ENCODE measurements around the gene CXCR5. TPM values are rescaled to one million over a fixed set of nuclear protein-coding genes. Genes with fewer than 3 reads are reported as not detected.
A peak's percentile ranks its signal among the peaks of the same experiment; 100 is the strongest.

CXCR5 gene
- total RNA-seq, 2 donors from 2014 or later: 0.05 to 0.19 TPM

GRCh38 chr11:118899706-118900360 lies 16.1 kb downstream of the CXCR5 start:
- TF ChIP-seq CTCF (IDR thresholded peaks at IDR 0.05): no peak
- peaks cover 4% of the 10 kb centered on the region for H3K36me3 ChIP-seq
- no peaks in the 10 kb centered on the region for H3K27me3 ChIP-seq
- intact Hi-C loops (cut with DNase I): loop anchor here (10.0 kb wide), 2 partner anchors 105 to 205 kb away; partner anchors contain the start of gene DDX6
- no peaks in the 10 kb centered on the region for H3K4me1 ChIP-seq
- no peak for DNase-seq
- H3K27ac ChIP-seq: no peak overlapping the region
- H3K4me3 ChIP-seq: no peak overlapping the region
- H3K9me3 ChIP-seq: no peaks in the 10 kb centered on the region
- H3K9ac ChIP-seq (ENCODE audit: low read depth in 2 of 2, low read length in 2 of 2): no peak overlapping the region

DNA sequence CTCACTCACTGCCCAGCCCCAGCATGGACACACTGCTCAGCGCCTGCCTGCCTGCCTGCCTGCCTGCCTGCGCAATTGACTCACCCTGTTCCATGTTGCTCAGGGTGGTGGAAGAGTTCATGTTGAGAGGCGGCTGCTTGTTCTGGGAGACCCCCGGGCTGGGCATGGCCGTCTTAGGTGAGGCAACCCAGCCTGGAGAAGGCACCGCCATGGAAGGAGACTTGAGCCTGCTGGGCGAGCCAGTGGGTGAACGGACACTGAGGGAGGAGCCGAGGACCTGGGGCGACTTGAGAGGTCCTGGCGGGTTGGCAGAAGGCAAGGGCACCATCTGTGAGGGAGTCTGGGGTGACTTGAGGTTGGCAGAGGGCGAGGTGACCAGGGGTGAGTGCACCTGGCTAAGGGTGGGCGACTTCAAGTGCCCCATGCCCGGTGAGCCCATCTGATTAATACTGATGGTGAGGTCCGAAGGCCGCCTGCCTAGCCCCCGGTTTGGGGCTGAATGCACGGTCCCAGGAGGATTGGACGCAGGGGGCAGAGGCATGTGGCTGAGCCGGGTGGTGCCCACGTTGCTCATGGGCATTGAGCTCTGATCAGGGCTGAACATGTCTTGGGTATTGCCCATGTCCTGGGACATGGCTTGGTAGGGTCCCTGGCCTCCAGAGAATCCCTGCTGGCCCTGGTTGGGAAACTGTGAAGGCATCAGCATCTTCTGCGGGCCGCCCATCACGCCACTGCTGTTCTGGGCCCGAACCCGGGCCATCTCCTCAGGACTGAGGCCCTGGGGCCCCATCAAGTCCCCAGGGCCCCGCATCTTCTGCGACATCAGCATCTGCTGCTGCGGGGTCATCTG lies 17.1 kb downstream of the CXCR5 start:
- H3K9ac ChIP-seq (ENCODE audit: low read depth in 2 of 2, low read length in 2 of 2): no peak overlapping the region
- H3K9me3 ChIP-seq: no peaks in the 10 kb centered on the region
- H3K4me1 ChIP-seq: no peaks in the 10 kb centered on the region
- H3K27ac ChIP-seq: no peak overlapping the region
- DNase-seq: no peak
- H3K4me3 ChIP-seq: no peak overlapping the region
- intact Hi-C loops (cut with DNase I): loop anchor here (10.0 kb wide), 1 partner anchor 206 kb away; no protein-coding TSS in a partner anchor
- H3K27me3 ChIP-seq: no peaks in the 10 kb centered on the region
- H3K36me3 ChIP-seq: peaks cover 4% of the 10 kb centered on the region
- no peak for TF ChIP-seq CTCF (IDR thresholded peaks at IDR 0.05)

DNA sequence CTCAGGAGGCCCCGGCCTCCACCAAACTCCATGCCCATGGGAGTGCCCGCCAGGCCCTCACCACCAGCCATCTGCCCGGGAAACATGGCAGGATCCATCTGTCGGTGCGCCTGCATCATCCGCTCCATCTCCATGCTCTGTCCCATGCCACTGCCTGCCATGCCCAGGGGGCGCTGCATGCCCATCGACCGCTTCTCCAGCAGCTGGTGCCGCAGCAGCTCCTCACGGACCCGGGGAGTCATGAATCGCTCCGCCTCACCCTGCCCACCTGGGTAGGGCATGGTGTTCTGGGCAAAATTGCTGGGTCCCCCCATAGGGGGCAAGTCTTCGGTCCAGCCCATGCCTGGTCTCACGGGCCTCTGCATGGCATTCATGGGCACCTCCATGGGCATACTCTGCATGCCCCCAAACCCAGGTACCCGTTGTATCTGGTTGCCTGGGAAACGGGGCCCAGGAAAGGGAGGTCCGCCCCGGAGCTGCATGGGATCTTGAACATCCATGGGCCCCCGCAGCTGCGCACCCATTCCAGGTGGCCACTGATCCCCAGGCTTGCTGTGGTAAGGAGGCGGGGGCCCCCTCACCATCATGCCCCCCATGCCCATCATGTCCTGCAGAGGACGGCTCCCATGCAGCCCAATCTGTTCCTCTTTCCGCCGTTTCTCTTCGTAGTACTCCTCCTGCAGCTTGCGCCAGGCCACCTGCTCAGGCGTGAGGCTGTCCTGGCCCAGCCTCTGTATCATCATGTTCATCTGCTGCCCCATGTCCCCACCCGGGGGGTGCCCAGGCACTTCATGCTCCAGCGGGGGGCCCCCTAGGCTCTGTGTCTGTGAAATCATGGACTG lies 18.0 kb downstream of the CXCR5 start:
- intact Hi-C loops (cut with DNase I): loop anchor here (10.0 kb wide), 1 partner anchor 207 kb away; no protein-coding TSS in a partner anchor
- no peak overlapping the region for H3K27ac ChIP-seq

DNA sequence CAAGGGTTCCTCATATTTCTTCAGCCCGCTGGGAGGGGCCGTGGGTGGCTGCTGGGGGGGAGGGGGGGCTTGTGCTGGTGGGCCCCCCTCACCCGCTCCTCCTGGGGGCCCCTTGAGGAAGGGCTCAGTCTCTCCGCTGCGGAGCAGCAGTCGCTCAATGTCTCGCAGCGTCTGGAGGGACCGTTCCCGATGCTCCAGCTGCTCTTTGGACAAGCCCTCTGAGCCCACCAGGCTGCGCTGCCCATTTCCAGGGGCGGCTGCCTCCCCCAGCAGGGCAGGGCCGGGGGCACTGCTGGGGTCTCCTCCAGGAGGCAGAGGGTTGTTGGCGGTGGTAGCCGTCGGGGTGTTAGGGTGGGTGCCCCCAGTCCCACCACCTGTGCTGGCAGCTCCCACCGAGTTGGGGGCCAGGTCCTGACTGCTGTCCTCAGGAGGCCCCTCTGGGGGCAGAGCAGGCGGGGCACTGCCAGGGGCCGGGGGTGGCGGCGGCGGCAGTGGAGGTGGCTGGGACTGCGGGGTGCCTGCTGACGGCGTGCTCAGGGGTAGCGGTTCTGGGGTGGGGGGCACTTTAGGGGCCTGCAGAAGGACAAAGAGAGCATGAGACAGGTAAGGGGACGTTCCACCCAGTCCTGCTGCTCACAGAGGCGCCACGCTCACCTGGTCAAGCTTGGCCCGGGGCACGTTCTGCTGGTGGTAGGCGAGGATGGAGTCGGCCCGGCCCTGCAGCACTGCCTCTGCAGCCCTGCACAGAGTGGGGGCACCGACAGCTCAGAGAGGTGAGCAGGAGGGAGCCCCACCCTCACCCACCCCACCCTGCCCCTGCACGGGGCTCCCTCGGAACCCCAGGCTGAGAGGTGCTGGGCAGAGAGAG lies 18.9 kb downstream of the CXCR5 start:
- no peak for DNase-seq
- no peak overlapping the region for H3K27ac ChIP-seq
- no peaks in the 10 kb centered on the region for H3K9me3 ChIP-seq
- no peak overlapping the region for H3K4me3 ChIP-seq
- H3K4me1 ChIP-seq: no peaks in the 10 kb centered on the region
- no peaks in the 10 kb centered on the region for H3K27me3 ChIP-seq
- no peak for TF ChIP-seq CTCF (IDR thresholded peaks at IDR 0.05)
- intact Hi-C loops (cut with DNase I): loop anchor here (10.0 kb wide), 1 partner anchor 208 kb away; no protein-coding TSS in a partner anchor
- peaks cover 4% of the 10 kb centered on the region for H3K36me3 ChIP-seq
- H3K9ac ChIP-seq (ENCODE audit: low read depth in 2 of 2, low read length in 2 of 2): no peak overlapping the region

More for the DNA sequence above, 18.0 kb downstream of the CXCR5 start:
- Histone ChIP-seq H3K27me3 (no peaks in the 10 kb centered on the region), H3K36me3 (peaks cover 4% of the 10 kb centered on the region), H3K9me3 (no peaks in the 10 kb centered on the region), H3K4me3 (no peak overlapping the region), H3K9ac (ENCODE audit: low read depth in 2 of 2, low read length in 2 of 2) (no peak overlapping the region), H3K4me1 (no peaks in the 10 kb centered on the region)
- TF ChIP-seq CTCF (IDR thresholded peaks at IDR 0.05): no peak
- peak; percentile 24 for DNase-seq

All from colonic mucosa (tissue), 4 donors.